ENCODE data around the gene RASAL2. TPM values are rescaled to one million over a fixed set of nuclear protein-coding genes. Genes with fewer than 3 reads are reported as not detected.

Gene RASAL2
- total RNA-seq, 1 experiment from 2014 or later: 32.4 TPM

DNA sequence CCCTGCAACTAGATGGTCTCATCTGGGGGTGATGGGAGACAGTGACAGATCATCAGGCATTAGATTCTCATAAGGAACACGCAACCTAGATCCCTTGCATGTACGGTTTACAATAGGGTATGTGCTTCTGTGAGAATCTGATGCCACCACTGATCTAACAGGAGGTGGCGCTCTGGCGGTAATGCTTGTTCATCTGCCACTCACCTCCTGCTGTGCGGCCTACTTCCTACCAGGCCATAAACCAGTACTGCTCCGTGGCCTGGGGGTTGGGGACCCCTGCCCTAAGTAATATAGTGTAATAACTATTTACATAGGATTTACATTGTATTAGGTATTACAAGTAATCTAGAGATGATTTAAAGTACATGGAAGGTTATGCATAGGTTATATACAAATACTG, 267.9 kb downstream of the RASAL2 start:
- no peaks in the 10 kb centered on the region for H3K36me3 Mint-ChIP-seq (ENCODE audit: insufficient read depth, unreplicated experiment)
- H3K4me3 Mint-ChIP-seq (ENCODE audit: low read depth, unreplicated experiment): no peak overlapping the region
- no peaks in the 10 kb centered on the region for H3K27me3 Mint-ChIP-seq (ENCODE audit: unreplicated experiment)
- CTCF ChIA-PET: interaction anchor here (2.0 kb wide), 1 partner anchor 9 kb away, joined by 7 read pairs; no protein-coding TSS in a partner anchor
- H3K4me1 Mint-ChIP-seq (ENCODE audit: low read depth, unreplicated experiment): peaks cover 30% of the 10 kb centered on the region
- intact Hi-C loops (cut with micrococcal nuclease; ENCODE audit: unreplicated experiment): loop anchor here (5.0 kb wide), 1 partner anchor 55 kb away; no protein-coding TSS in a partner anchor
- H3K9me3 Mint-ChIP-seq (ENCODE audit: low read depth, unreplicated experiment): no peaks in the 10 kb centered on the region
- H3K27ac Mint-ChIP-seq (ENCODE audit: unreplicated experiment): no peak overlapping the region
- TF ChIP-seq CTCF (IDR thresholded peaks at IDR 0.05; ENCODE audit: unreplicated experiment): no peak
- DNase-seq: no peak
- no TSS peak for BruUV-seq (replicated peaks)

GRCh38 chr1:178362747-178363146, 268.8 kb downstream of the RASAL2 start:
- Mint-ChIP-seq H3K4me1 (ENCODE audit: low read depth, unreplicated experiment) (peaks cover 30% of the 10 kb centered on the region), H3K9me3 (ENCODE audit: low read depth, unreplicated experiment) (no peaks in the 10 kb centered on the region), H3K27me3 (ENCODE audit: unreplicated experiment) (no peaks in the 10 kb centered on the region), H3K36me3 (ENCODE audit: insufficient read depth, unreplicated experiment) (no peaks in the 10 kb centered on the region), H3K27ac (ENCODE audit: unreplicated experiment) (no peak overlapping the region), H3K4me3 (ENCODE audit: low read depth, unreplicated experiment) (no peak overlapping the region)
- DNase-seq: no peak
- intact Hi-C loops (cut with micrococcal nuclease; ENCODE audit: unreplicated experiment): loop anchor here (5.0 kb wide), 1 partner anchor 55 kb away; no protein-coding TSS in a partner anchor
- BruUV-seq (replicated peaks): no TSS peak
- CTCF ChIA-PET: interaction anchor here (0.6 kb wide), 1 partner anchor 22 kb away, joined by 4 read pairs; no protein-coding TSS in a partner anchor
- TF ChIP-seq CTCF (IDR thresholded peaks at IDR 0.05; ENCODE audit: unreplicated experiment): no peak

DNA sequence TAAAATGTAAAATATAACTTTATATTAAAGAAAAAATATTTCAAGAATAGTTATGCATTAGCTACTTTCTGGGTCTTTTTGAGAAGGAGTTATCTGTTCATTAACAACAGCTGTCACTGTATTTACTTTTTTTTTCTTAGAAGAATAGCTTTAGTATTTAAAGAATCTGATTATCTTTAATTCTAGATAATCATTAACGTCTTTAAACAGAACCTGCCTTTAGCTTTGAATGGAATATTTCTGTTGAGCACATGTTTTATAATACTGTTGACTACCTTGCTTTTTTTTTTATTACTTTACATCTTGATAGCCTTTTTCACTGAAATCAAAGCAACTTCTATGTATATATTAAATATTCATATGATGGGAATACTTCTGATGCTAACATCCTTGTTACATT, 270.9 kb downstream of the RASAL2 start:
- Mint-ChIP-seq H3K27ac (ENCODE audit: unreplicated experiment) (no peak overlapping the region), H3K4me1 (ENCODE audit: low read depth, unreplicated experiment) (peaks cover 28% of the 10 kb centered on the region), H3K36me3 (ENCODE audit: insufficient read depth, unreplicated experiment) (no peaks in the 10 kb centered on the region), H3K27me3 (ENCODE audit: unreplicated experiment) (no peaks in the 10 kb centered on the region), H3K4me3 (ENCODE audit: low read depth, unreplicated experiment) (no peak overlapping the region), H3K9me3 (ENCODE audit: low read depth, unreplicated experiment) (no peaks in the 10 kb centered on the region)
- BruUV-seq (replicated peaks): no TSS peak
- DNase-seq: no peak
- CTCF ChIA-PET: interaction anchor here (0.9 kb wide), 2 partner anchors 21 to 24 kb away, joined by 3 read pairs; no protein-coding TSS in a partner anchor
- TF ChIP-seq CTCF (IDR thresholded peaks at IDR 0.05; ENCODE audit: unreplicated experiment): no peak
- intact Hi-C loops (cut with micrococcal nuclease; ENCODE audit: unreplicated experiment): loop anchor here (5.0 kb wide), 1 partner anchor 53 kb away; no protein-coding TSS in a partner anchor

DNA sequence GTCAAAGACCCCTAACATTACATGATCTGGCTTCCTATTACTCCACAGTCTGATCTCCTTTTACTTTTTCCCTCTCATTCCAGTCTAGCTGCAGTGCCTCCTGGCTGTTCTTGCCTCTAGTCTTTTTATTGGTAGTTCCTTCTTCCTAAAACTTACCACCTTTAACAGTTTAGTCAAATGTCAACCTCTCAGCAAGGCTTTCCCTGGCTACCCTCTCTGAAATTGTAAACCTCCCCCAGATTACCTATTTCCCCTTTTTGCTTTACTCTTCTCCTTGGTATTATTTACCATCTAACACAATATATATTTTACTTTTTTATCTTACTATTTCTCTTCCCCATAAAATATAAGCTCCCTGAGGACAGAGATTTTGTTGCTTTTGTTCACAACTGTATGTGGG, 273.2 kb downstream of the RASAL2 start:
- Mint-ChIP-seq H3K27me3 (ENCODE audit: unreplicated experiment) (no peaks in the 10 kb centered on the region), H3K4me1 (ENCODE audit: low read depth, unreplicated experiment) (peaks cover 16% of the 10 kb centered on the region), H3K9me3 (ENCODE audit: low read depth, unreplicated experiment) (no peaks in the 10 kb centered on the region), H3K36me3 (ENCODE audit: insufficient read depth, unreplicated experiment) (no peaks in the 10 kb centered on the region), H3K27ac (ENCODE audit: unreplicated experiment) (no peak overlapping the region), H3K4me3 (ENCODE audit: low read depth, unreplicated experiment) (no peak overlapping the region)
- no TSS peak for BruUV-seq (replicated peaks)
- DNase-seq: no peak
- CTCF ChIA-PET: interaction anchor here (2.0 kb wide), 1 partner anchor 8 kb away, joined by 5 read pairs; no protein-coding TSS in a partner anchor
- no peak for TF ChIP-seq CTCF (IDR thresholded peaks at IDR 0.05; ENCODE audit: unreplicated experiment)
- intact Hi-C loops (cut with micrococcal nuclease; ENCODE audit: unreplicated experiment): no loop called here
